ENCODE data around the gene C10orf90.

Gene C10orf90

DNA sequence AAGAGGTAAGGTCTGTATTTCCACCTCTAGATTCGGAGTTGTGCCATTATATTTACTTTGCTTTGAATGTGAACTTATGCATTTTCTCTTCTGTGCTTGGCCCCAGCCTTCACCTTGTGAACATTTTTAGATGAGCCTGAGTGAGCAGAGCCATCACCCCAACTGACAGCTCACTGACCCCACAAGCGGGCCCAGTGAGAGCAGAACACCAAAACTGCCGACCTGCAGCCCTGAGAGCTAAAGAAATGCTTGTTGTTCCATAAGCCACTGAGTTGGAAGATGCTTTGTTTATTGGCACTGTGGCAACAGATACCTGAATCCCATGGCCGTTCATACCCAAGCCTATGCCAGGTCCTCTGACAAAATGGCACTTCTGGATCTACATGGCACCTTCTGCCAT lies 37.8 kb downstream of the C10orf90 start:
- no peak for DNase-seq

DNA sequence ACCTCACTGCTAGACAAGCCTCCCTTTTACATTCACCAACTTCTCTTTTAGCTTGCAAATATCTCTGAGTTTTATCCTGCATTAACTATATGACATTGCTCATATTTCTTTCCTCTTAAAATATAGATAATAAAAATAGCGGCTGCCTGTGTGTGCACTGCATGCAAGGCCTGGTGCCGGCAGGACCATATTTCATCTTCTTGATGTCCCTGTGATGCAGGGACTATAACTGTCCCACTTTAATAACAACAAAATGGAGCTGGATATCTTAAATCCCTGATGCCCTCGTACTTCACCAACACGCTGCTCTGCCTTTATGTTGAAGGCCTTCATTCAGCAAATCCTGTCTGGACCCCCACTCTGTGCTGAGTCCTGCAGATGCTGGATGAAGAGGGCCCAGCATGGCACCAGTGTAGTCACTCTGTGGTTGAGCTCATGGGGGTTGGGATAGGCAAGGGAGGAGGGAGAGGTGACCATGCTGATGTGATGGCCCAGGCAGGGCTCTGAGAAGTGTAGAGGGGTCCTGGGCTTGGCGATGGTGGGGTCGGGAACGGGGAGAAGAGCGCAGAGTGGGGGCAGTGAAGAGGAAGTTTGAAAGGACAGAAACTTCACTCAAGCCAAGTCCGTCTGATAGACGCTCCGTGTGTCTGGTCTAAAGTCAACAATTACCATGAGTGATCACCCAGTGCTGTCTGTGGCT lies 40.4 kb downstream of the C10orf90 start:
- no peak for DNase-seq

DNA sequence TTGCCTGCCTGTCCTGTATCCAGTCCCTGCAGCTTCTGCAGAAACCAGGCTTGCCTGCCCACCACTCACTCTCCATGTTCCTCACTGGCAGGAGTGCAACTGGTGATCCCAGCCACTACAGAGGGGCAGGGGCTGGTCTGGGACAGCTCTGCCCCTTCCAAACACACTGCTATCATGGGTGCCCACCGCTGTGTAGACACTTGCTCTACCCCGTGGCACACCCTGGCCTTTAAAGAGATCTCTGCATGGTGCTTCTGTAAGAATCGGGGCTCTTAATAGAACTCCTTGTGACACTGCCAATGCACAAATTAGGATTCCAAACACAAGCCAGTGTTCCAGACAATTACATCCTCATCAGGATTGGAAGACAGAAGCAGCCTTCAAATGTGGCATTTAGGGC lies 41.7 kb downstream of the C10orf90 start:
- no peak for DNase-seq

DNA sequence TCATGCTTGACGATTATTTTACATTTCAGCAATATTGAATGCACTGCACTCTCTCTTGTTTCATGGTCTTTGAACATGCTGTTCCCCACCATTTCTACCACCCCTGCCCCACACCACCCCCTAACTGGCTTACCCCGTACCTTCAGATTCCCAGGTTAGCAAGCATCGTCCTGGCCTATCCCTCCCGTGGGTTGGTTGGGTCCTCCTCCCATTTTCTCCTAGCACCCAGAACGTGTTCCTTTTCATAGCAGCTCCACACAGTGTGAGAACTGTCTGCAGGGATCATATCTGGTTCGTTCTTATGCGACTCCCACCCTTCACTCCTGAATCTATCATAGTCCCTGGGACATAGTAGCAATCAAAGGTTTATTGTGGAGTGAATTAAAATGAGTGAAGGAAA lies 48.6 kb downstream of the C10orf90 start:
- DNase-seq = no peak

DNA sequence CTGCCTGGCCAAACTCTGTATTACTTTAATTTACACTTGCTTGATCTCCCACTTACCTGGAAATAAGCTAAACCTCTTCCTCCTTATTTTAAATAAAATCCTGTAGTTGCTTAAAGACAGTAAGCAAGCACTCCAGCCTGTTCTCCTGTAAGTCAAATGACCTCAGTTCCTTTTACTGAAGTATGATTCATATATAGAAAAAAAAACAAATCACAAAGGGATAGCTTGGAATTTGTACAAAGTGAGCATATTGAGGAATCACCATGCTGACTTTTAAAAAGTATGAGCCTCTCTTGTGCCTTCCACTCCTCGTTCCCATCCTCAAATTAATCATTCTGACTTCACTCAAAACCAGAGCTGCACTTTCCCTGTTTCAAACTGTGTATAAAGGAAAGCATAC lies 52.0 kb downstream of the C10orf90 start:
- DNase-seq = no peak

DNA sequence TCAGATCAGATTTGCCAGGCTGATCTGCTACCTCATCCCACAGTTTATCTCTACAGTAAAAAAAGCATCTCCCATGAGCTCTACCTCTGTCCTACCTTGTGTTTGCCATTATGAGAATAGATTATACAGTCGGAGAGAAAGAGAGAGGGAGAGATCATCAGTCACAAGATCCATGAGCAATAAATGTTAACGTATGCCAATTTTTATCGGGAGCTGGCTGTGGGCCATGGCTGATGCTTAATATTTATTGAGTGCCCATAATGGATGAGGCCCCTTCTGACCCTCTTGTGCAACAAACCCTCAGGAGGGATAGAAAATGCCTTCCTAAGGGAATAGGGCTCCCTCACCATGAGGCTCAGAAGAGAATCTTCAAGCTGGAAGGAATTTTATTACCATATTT lies 52.8 kb downstream of the C10orf90 start:
- no peak for DNase-seq

DNA sequence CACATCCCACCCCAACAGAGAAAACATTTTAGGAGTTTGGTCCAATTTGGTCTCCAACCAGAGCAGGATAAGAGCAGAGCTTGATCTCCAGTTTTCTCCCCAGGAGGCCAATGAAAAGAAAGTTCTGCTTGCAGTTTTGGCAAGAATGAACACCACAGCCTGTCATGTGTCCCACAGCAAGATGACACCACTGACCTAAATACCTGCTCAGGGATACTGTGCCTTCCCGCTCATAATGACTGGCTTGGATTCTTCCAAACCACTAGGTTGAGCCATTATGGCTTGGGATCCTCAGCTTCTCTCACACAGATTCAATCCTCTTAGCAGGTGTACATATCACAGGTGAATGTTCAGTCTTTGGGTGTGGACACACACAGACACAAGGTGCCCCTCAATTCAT lies 53.3 kb downstream of the C10orf90 start:
- no peak for DNase-seq

DNA sequence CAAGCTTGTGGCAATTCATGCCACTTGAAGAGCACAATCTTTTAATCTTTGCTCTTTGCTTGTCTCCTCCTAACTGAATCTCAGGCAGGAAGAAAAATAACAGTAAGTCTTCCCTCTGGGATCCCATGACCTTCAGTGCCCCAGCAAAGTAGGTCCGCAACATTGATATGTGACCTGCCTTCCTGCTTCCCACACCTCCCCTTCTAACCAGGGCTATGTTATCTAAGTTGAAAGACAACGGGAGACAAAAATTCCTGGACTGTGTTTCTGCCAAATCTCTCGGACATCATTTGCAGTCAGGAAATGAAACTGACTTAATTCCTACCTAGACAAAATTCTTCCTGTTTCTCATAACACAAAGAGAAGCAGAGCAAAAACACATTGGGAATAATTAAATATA lies 53.8 kb downstream of the C10orf90 start:
- no peak for DNase-seq

DNA sequence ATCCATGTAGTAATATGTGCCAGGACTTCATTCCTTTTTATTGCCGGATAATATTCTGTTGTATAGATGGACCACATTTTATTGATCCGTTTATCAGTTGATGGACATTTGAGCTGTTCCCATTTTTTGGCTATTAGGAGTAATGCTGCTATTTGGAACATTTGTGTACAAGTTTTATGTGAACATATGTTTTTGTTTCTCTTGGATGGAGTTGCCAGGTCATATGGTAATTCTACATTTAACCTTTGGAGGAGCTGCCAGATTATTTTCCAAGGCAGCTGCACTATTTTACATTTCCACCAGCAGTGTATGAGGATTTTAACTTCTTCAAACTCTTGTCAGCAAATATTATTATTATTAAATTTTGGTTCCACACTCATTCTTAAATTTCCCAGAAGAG lies 59.2 kb downstream of the C10orf90 start:
- no peak for DNase-seq

DNA sequence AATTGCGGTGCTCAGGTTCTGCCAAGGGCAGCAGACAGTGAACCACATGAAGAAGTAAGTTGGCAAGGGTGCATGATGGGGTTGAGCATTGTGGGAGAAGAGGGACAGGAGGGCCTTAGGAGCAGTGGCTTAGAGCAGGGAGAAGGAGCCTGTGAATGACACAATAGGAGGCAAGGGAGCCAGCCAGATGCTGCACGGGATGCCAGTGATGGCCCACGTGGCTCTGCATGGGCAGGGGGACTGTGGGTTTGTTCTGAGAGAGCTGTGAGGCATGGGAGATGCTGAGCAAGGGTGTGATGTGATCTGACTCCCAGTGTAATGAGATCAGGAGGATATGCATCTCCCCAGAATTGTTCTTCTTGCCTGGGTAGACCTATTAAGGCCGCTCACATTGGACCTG lies 60.9 kb downstream of the C10orf90 start:
- no peak for DNase-seq

DNA sequence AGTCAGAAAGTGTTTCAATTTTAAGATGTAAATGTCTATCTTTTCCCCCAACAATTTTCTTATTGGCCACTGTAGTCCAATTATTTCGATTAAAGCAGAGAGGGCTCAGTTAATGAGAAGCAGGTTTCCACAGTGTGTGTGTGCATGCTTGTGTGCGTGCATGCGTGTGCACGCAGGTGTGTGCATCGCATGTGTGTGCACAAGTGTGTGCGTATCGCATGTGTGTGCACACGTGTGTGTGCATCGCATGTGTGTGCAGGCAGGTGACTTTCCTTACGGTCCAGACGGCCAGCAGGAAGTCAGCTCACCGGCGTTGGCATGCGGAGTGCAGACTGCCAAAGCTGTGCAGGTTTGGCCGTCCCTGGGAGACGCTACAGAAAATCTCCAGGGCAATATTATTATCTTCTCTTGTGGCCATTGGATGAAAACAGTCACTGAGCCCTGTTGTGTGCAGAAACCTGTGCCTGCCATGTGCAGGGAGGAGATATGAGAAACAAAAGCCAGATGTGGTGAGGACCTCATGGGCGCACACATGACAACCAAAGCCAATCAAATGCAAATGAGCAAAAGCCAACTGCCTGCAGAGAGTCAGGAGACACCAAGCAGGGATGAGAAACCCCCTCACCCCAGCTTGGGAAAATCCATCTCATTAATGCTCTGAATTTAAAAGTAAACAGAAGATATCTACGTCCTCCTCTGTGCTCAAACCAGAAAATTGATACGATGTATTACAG lies 70.4 kb downstream of the C10orf90 start:
- DNase-seq = no peak

DNA sequence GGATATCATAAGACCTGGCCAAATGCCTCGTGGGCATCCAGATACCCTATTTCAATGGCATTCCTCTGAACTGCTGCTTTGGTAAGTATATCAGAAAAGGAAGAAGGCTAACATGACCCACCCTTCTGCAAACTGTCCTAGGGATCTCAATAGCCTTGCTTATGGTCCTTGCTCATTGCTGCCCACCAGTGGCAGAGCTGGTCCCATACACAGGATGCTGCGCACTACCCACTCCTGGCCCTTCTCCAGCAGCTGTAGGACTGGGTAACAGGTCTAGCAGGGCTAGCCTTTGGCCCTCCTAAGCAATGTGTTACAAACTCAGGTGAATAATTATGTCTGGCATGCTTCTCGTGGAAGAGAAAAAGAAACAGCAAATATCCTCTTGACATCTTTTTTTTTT lies 72.5 kb downstream of the C10orf90 start:
- no peak for DNase-seq

DNA sequence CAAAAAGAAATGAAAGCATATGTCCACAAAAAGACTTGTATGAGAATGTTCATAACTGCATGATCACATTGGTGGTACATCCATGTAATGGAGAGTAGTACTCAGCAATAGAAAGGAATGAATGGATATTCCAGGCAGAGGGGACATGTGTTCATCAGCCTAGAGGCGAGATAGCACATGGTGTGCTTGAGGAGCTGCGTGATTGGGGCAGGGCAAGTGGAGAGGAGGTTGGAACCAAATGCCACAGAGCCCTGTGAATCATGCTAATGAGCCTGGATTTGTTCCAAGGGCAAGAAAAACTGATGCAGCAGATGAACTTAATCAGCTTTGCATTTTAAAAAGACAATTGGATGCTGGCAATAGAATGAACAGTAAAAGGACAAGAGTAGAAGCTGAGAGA lies 73.3 kb downstream of the C10orf90 start:
- no peak for DNase-seq

DNA sequence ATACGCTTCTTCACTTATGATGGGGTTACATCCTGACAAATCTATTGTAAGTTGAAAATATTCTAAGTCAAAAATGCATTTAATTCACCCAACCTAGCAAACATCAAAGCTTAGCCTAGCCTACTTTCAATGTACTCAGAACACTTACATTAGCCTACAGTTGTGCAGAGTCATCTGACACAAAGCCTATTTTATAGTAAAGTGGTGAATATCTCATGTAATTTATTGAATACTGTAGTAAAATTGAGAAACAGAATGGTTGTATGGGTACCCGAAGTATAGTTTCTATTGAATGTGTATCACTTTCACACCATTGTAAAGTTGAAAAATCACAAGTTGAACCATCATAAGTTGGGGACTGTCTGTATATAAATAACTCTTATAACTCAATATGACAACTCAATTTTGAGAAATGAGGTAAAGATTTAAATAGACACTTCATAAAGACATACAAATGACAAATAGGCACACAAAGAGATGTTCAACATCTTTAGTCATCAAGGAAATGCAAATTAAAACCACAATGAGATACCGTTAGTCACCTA lies 73.9 kb downstream of the C10orf90 start:
- DNase-seq = no peak

DNA sequence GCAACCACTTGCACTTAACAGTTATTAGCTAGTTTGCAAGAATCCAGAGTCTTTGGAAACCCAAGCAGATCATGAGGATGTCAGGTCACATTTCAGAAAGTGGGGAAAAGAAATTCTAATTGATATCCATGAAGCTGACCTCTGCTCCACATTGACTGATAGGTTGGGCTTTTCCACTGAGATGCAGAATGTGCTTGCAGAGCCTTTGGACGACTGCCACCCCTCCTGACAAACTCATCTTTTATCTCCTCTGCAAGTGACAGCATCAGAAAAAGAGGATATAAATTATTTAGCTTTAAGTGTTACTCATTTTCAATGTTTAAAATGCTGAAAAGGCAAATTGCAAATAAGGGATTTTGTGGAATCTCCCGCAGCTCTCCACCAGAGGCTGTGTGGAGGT lies 75.3 kb downstream of the C10orf90 start:
- no peak for DNase-seq

DNA sequence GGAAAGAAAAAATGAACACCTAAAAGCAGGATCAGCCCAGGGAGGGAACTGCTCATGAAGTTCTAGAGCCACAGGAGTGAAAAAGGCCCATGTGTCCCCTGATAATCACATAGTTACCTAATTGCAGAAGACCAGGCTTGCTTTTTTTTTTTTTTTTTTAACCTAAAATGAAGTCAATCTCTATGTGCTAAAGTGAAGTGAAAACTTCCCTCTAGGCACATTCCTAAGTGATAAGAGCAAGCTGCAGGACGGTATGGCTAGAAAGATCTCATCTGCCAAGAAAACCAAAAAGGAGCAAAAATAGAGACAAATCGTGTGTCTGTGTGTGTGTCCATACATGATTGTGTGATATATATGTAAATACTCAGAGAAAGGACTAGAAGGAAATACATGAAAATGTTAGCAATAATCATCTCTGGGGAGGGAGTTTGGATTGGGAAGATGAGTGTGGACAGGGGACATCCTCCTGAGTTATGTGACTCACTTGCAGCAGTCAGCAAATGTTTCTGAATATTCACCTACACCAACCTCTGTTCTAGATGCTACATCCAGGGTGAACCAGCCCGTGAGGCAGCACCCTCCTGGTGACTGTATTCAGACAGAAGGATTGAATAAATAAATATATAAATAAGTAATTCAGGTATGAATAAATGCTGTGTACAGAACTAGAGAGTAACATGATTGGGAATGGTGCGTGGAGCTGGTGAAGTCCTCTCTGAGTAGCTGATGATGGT lies 76.4 kb downstream of the C10orf90 start:
- no peak for DNase-seq

DNA sequence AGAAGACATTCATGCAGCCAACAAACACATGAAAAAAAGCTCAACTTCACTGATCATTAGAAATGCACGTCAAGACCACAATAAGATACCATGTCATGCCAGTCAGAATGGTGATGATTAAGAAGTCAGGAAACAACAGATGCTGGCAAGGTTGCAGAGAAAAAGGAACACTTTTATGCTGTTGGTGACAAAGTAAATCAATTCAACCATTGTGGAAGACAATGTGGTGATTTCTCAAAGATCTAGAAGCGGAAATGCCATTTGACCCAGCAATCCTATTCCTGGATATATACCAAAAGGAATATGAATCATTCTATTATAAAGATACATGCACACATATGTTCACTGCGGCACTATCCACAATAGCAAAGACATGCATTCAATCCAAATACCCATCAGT lies 77.6 kb downstream of the C10orf90 start:
- no peak for DNase-seq

DNA sequence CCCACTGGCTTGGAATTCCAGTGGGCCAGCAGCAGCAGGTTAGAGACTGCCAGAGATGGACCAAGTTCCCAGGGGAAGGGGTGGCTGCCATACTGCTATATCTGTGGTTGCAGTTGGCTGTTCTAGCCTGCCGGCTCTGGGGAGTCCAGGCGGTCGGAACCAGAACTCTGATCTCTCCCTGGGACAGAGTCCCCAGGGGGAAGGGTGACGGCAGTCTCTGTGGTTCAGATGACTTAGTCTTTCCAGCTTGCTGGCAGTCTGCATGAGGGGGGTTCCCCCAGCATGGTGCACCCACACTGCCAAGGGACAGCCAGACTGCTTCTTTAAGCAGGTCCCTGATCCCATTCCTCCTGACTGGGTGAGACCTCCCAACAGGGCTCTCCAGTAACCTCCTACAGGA lies 82.5 kb downstream of the C10orf90 start:
- no peak for DNase-seq

DNA sequence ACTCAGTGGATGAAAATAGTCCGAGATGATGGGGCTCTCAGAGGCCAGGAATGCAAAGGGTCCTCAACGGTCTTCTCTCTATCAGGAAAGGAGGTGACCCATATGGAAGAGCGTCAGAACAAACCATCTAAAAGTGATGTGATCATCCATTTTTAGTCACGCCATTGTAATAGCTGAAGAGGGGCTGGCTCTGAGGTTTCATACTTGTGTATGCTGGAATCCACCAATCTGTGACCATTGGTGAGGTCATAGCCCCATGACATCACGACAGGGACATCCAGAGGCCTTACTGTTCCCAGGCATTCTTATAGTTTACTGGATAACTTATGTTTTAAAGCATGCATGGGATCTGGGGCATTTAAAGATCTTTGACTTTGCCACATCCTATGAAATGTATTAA lies 83.6 kb downstream of the C10orf90 start:
- DNase-seq = no peak

DNA sequence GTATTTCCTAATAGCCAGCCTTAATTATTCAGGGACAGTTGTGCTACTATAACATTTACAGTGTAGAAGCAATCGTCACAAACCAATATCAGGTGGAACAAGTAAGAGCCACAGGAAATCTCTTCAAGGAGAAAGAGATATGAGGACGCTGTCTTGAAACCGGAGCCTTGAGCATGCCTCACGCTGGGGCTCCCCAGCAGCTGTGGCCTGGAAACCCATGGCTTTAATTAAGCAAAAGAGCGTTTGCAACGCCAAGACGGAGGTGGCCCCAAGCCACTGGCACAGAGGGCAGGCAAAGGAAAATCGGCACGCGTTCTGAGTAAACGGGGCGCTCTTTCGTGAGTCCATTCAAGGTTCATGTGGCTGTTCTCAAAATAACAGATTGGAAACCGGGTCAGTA lies 84.4 kb downstream of the C10orf90 start:
- no peak for DNase-seq

DNA sequence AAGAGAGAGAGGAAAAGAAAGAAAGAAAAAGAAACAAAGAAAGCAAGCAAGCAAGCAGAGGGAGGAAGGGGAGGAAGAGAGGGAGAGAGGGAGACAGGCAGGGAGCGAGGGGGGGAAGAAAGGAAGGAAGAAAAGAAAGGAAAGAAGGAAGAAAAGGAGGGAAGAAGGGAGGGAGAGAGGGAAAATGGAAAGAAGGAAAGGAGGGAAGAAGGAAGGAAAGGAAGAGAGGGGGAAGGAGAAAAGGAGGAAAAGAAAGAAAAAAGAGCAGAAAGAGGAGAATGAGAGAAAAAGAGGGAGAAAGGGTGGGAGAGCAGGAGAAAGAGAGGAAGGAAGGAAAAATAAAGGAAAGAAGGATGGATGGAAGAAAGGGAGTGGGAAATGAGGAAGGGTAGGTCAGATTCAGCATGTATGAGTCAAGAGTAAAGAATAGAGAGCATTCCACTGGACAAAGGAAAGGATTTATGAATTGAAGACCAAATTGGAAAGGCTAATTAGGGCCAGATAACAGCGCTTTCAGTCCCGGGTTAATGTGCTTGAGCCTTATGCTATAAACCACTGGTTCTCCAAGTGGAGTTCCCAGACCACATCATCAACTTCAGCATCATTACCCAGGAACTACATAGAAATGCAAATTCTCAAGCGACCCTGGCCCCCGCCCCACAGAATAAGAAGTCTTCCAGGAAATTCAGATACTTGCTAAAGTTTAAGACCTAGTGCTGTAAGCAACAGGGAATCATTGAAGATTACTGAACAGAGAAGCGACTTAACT lies 85.1 kb downstream of the C10orf90 start:
- DNase-seq = no peak

DNA sequence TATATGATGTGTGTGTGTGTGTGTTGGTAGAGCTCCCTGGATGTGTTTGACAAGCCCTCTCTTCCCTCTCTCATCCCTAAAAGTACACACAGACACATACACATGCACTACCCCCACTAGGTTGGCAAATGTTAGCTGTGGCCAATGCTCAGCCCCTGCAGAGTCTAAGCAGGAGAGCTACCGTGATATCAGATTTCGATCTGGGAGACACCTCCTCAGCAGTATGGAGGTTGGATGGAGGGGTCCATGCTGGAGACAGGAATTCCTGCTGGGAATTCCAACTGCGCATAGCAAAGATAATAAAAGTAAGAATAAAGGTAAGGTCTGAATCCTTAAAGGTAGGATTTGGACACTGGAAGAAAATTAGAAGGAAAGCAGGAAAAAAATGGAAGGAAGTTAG lies 85.7 kb downstream of the C10orf90 start:
- no peak for DNase-seq

DNA sequence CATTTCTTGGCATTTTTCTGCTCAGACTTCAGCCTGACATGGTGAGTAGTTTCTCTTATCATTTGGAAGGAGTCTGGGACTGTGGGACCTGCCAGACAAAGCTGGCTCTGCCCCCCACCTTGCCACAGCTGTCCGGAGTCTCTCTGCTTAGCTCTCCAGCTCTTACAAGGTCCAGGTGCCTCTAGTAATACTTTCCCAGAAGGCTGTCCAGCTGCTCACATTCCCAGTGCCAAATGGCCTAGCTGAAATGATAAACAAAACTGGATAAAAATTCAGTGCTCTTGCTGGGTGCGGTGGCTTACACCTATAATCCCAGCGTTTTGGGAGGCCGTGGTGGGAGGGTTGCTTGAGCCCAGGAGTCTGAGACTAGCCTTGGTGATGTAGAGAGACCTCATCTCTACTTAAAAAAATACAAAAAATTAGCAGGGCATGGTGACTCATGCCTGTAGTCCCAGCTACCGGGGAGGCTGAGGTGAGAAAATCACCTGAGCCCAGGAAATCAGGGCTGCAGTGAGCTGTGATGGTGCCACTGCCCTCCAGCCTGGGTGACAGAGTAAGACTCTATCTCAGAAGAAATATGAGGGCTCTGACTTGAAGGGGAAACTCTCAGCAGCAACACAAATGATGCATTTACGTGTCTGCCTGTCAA lies 86.8 kb downstream of the C10orf90 start:
- no peak for DNase-seq

All from activated CD4-positive, CD25-positive, alpha-beta regulatory T cell (primary cell).